WTC11 (cell line): ENCODE data around the gene ZBTB11.

Source experiments
- ATF3 ChIP-seq: sonication (generic); formaldehyde crosslinking; conservative IDR thresholded peaks from 2 replicates; pipeline ENCODE4 v1.8.1; 2022; ENCODE audit warnings: mild to moderate bottlenecking, missing genetic modification reagents
- CTCF ChIP-seq: fragments of 200-600 bp; IDR thresholded peaks from 2 replicates; pipeline ENCODE4 v1.8.0; 2022; ENCODE audit warnings: antibody characterized with exemption
- NFYB ChIP-seq: sonication (generic); formaldehyde crosslinking; conservative IDR thresholded peaks from 2 replicates; pipeline ENCODE4 v1.8.0; 2022; ENCODE audit warnings: low read depth, missing genetic modification reagents
- NR1H2 ChIP-seq: sonication (generic); formaldehyde crosslinking; IDR thresholded peaks from 2 replicates; pipeline ENCODE4 v1.9.0; 2021; ENCODE audit warnings: mild to moderate bottlenecking, moderate library complexity, missing genetic modification reagents
- TP53 ChIP-seq: sonication (generic); formaldehyde crosslinking; IDR thresholded peaks from 2 replicates; pipeline ENCODE4 v1.8.1; 2023; ENCODE audit warnings: mild to moderate bottlenecking, missing genetic modification reagents
- ZNF121 ChIP-seq: sonication (generic); formaldehyde crosslinking; IDR thresholded peaks from 2 replicates; pipeline ENCODE4 v1.8.0; 2023; ENCODE audit warnings: missing genetic modification reagents
- TF ChIP-seq, protein P1 (sequence below): sonication (generic); formaldehyde crosslinking; conservative IDR thresholded peaks from 2 replicates; pipeline ENCODE4 v1.8.1; 2023; ENCODE audit warnings: mild to moderate bottlenecking, low read depth, missing genetic modification reagents, moderate library complexity

DNA sequence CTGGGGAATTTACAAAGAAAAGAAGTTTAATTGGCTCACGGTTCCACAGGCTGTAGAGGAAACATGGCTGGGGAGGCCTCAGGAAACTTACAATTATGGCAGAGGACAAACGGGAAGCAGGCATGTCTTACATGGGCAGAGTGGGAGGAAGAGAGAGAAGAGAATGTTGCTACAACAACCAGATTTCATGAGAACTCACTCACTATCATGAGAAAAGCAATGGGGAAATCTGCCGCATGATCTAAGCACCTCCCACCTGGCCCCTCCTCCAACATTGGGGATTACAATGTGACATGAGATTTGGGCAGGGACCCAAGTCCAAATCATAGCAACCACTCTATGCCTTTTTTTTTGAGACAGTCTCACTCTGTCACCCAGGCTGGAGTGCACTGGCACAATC is 74.2 kb downstream of the ZBTB11 start:
- TF ChIP-seq NFYB (CRISPR knock-in tag) (no peak), ATF3 (CRISPR knock-in tag) (no peak), CTCF (no peak), TP53 (CRISPR knock-in tag) (no peak), NR1H2 (CRISPR knock-in tag) (no peak), ZNF121 (CRISPR knock-in tag) (no peak)
- TF ChIP-seq, protein P1, sequence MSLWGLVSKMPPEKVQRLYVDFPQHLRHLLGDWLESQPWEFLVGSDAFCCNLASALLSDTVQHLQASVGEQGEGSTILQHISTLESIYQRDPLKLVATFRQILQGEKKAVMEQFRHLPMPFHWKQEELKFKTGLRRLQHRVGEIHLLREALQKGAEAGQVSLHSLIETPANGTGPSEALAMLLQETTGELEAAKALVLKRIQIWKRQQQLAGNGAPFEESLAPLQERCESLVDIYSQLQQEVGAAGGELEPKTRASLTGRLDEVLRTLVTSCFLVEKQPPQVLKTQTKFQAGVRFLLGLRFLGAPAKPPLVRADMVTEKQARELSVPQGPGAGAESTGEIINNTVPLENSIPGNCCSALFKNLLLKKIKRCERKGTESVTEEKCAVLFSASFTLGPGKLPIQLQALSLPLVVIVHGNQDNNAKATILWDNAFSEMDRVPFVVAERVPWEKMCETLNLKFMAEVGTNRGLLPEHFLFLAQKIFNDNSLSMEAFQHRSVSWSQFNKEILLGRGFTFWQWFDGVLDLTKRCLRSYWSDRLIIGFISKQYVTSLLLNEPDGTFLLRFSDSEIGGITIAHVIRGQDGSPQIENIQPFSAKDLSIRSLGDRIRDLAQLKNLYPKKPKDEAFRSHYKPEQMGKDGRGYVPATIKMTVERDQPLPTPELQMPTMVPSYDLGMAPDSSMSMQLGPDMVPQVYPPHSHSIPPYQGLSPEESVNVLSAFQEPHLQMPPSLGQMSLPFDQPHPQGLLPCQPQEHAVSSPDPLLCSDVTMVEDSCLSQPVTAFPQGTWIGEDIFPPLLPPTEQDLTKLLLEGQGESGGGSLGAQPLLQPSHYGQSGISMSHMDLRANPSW (CRISPR knock-in tag): no peak
